GM19238 (cell line): ENCODE measurements around the gene H6PD.

Experiments
- DNase-seq: peaks from one replicate; pipeline ENCODE4 v3.0.0; 2011; ENCODE audit warnings: low spot score; ENCODE audit not compliant: insufficient read length

Gene H6PD

DNA sequence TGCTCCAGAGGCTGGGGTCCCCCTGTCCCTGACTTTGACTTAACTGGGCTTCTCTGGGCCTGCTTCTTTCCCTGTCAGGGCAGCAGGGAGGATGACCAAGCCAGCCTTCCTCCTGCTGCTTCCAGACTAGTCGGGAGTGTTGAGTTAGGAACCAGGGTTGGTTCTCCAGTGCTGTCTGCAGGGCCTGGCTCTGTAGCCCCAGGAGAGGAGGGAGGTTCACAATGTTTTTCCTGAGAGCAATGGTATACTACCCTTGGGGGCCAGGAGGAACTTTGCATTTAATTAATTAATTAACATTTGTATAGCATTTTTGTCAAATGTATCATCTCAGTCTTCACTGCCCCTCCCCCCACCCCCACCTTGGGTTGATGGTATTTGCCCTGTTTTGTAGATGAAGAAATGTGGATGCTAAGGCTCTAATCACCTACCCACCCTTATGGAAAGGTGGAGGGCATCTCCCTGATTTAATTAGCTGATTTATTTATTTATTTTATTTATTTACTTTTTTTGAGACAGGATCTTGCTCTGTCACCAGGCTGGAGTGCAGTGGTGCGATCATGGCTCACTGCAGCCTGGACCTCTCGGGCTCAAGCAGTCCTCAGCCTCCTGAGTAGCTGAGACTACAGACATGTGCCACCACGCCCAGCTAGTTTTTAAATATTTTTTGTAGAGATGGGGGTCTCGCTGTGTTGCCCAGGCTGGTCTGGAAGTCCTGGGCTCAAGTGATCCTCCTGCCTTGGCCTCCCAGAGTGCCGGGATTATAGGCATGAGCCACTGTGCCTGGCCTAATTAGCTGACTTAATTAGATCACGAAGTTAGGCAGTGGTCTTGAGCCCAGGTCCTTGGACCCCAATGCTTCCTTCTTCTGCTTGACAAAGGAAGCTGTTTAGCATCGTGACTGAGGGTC, 6.6 kb downstream of the H6PD start:
- DNase-seq = no peak

- no peak for DNase-seq
These were observed 7.3 kb downstream of the H6PD start for GRCh38 chr1:9241891-9242290.

- DNase-seq = no peak
These were observed 7.9 kb downstream of the H6PD start for GRCh38 chr1:9242338-9242969.

GRCh38 chr1:9243066-9243739, 8.6 kb downstream of the H6PD start:
- DNase-seq = no peak

DNA sequence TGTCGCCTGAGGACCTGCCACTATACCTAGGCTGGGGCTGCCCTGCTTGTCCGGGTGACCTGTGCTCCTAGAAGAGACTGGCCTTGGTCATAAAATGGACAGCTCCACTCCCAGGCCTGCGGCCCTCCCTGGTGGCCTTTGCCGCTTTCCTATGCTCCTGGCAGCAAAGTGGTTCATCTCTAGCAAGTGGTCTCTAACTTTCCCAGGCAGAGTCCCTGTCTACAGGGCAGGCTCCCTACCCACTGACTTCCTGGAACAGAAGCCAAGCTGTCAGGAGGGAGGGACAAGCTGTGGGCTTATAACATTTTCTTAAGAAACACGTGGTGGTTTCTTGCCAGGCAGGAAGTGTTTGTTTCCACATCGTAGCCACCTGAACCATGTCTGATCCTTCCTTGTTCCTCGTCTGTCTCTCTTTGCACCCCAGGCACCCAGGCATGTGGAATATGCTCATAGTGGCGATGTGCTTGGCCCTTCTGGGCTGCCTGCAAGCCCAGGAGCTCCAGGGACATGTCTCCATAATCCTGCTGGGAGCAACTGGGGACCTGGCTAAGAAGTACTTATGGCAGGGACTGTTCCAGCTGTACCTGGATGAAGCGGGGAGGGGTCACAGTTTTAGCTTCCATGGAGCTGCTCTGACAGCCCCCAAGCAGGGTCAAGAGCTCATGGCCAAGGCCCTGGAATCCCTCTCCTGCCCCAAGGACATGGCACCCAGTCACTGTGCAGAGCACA, 10.1 kb downstream of the H6PD start:
- no peak for DNase-seq

DNA sequence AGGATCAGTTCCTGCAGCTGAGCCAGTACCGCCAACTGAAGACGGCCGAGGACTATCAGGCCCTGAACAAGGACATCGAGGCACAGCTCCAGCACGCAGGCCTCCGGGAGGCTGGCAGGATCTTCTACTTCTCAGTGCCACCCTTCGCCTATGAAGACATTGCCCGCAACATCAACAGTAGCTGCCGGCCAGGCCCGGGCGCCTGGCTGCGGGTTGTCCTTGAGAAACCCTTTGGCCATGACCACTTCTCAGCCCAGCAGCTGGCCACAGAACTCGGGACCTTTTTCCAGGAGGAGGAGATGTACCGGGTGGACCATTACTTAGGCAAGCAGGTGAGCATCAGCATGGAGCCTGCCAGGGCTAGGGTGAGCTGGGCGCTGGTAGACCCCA, 10.7 kb downstream of the H6PD start:
- DNase-seq = no peak

- no peak for DNase-seq
These were observed 11.1 kb downstream of the H6PD start for GRCh38 chr1:9245661-9246060.

DNA sequence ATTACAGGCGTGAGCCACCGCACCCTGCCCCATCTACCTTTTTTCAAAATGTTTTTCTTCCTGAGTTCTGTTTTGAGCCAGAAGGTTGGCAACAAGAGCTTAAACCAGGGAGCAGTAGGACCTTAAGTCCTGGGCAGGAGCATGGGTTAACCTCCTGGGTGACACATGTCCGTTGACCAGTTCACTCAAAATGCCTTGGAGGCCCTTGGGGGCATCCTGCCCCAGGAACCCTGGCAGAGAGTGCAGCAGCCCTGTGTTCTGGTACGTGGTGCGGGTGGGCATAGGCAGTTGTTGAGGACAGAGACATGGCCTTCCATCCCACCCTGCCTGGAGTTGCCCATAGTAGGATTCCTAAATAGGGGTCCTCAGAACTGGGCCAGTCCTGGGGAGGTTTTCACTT, 11.6 kb downstream of the H6PD start:
- DNase-seq = no peak

GRCh38 chr1:9246841-9247785, 12.5 kb downstream of the H6PD start:
- no peak for DNase-seq

DNA sequence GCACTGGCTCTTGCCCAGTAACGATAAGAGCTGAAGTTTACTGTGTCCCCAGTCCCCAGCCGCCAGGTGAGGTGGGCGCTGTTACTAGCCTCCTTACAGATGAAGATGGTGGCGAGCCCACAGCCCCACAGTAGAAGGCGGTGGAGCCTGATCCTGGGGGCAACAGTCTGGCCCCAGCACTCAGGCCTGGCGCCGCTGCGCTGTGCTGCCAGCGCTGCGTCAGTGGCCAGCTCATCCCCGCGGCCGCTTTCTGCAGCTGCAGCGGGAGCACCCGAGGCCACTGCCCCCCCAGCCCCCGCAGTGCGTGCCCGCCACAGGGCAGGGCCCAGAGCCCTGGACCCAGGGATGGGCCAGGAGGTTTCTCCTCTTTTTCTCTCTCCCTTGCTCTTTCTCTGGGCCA, 13.3 kb downstream of the H6PD start:
- DNase-seq = no peak

- DNase-seq = no peak
These were observed 14.0 kb downstream of the H6PD start for GRCh38 chr1:9248341-9249262.

GRCh38 chr1:9249263-9249533, 14.6 kb downstream of the H6PD start:
- DNase-seq = no peak

DNA sequence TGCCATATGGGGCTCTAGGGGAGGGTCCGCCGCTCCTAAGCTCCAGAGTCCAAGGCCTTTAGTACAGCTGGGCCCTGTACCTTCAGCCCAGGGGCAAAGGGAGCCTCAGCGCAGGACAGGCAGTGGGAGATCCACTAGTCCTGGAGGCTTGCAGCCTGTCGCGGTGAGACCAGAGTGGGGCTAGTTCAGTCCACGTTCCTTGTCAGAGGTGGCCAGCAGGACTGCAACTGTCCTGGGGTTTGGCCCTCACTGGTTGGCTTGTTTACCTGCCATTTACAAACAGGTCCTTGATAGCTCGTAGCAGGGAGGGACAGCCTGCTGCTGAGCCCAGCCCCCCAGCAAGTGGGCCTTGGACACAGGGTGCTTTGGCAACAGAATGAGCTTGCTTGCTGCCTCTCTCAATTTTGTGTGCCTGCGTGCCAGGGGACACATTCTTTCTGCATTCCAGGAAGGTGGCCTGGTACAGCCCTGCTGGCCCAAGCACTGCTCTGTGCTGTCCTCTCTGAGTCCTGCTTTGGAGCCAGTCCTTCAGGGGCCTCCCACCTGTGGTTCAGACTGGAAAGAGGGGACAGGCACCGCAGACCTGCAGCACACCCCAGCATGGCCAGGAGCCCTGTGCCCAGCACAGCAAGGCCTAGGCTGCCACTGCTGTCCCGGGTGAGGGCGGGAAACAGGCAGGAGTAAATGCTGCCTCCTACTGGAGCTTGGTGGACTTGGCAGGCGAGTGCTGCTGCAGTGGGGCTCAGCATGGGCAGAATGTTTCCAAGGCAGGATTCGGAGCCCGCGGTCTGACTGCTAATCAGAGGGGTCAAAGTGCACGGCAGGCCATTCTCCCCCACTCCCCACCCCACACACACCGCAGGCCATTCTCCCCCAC, 15.2 kb downstream of the H6PD start:
- DNase-seq = peak; percentile 53

DNA sequence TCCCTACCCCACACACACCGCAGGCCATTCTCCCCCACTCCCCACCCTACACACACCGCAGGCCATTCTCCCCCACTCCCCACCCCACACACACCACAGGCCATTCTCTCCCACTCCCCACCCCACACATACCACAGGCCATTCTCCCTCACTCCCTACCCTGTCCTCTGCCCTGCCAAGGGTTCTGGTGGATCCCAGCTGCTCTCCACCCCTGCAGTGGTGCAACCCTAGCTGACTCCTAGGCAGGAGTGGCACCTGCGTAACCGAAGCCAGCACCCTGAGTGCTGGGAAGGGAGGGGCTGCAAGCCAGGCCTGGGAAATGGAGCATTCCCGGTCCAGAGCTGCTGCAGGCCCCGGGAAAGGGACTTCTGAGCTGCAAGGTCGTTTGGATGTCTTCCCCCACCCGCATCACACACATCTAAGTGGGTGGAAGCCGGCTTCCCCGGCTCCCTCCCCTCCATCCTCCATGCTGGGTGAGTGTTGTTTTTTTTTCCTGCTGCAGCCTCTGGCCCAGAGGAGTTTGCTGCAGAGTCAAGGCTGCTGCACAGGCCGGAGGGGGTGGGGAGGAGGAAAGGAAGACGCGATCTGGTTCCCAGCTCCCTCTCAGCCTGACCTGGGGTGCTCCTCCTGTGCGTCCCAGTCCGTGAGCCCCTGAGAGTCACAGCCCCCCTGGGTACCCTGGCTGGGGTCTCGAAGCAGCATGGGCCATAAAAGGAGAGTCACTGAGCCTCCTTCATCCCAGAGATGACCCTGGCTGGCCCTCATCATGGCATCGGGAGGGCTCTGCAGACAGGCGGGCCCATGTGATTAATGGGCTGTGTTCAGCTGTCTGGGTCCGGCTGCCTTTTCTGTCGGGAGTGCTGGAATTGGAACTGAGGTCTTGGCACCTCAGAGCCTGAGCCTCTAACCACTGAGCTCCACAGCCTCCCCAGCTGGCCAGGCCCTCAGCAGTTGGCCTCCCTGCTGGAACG, 16.1 kb downstream of the H6PD start:
- DNase-seq = no peak

- DNase-seq = no peak
These were observed 16.9 kb downstream of the H6PD start for GRCh38 chr1:9251501-9251900.

GRCh38 chr1:9253004-9253403, 18.4 kb downstream of the H6PD start:
- DNase-seq = no peak

DNA sequence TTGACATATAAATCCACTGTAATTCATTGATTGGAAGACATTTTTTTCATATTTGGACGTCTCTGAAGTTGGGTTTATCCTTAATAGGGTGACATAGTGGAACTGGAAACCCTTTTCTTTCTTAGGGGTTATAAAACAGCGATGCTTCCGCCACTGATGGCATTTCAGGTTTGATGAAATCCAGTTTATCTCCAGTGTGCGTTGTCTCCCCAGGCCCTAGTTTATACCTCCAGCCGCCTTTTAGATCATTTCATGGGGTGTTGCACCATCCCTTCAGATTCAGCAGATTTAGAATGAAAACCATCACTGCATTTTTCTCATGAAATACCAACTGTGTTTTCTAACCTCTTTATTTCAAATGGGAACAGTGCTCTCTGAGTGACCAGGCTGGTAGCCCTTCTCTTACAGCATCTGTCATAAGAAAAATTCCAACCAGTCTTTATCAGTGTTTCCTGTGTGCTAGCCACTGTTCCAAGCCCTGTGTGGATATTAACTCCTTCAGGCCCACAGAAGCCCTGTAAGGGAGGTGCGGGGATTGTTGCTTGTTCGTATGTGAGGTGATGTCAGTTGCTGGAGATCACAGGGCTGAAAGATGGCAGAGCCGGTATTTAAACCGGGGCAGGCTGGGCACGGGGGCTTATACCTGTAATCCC, 19.0 kb downstream of the H6PD start:
- no peak for DNase-seq
